KMS-11 (cell line): ENCODE data around the gene POLR1C.

Experiments used
- H2AFZ ChIP-seq: fragments of 200-600 bp; sonication (generic); 2 replicates; pipeline ENCODE4 v1.6.1; 2016; ENCODE audit warnings: antibody characterized with exemption, mixed run types, low read depth
- H3K27ac ChIP-seq: fragments of 200-600 bp; sonication (generic); 2 replicates; pipeline ENCODE4 v1.6.1; 2016; ENCODE audit warnings: mild to moderate bottlenecking, mixed run types
- H3K27me3 ChIP-seq: fragments of 200-600 bp; sonication (generic); 2 replicates; pipeline ENCODE4 v1.6.1; 2017; ENCODE audit warnings: mild to moderate bottlenecking, low read depth, mixed run types, moderate library complexity; ENCODE audit not compliant: insufficient read depth
- H3K36me3 ChIP-seq: fragments of 200-600 bp; sonication (generic); 2 replicates; pipeline ENCODE4 v1.6.1; 2017; ENCODE audit warnings: mild to moderate bottlenecking, mixed run types; ENCODE audit not compliant: insufficient read depth
- H3K4me1 ChIP-seq: fragments of 200-600 bp; sonication (generic); 2 replicates; pipeline ENCODE4 v1.6.1; 2016; ENCODE audit warnings: mild to moderate bottlenecking, low read depth, mixed run types; ENCODE audit not compliant: poor library complexity, severe bottlenecking
- H3K4me2 ChIP-seq: fragments of 200-600 bp; sonication (generic); 2 replicates; pipeline ENCODE4 v1.7.0; 2016; ENCODE audit warnings: mild to moderate bottlenecking, mixed run types
- H3K4me3 ChIP-seq: fragments of 200-600 bp; sonication (generic); IDR thresholded peaks from 2 replicates; pipeline ENCODE4 v1.6.1; 2017; ENCODE audit warnings: low read depth, low read length, mixed read lengths; ENCODE audit not compliant: insufficient read depth
- H3K79me2 ChIP-seq: fragments of 200-600 bp; sonication (generic); 2 replicates; pipeline ENCODE4 v1.6.1; 2016; ENCODE audit warnings: low read depth, mixed run types; ENCODE audit not compliant: insufficient read depth
- H3K9ac ChIP-seq: fragments of 200-600 bp; sonication (generic); 2 replicates; pipeline ENCODE4 v1.6.1; 2016; ENCODE audit warnings: mild to moderate bottlenecking, mixed run types
- H4K20me1 ChIP-seq: fragments of 200-600 bp; sonication (generic); 2 replicates; pipeline ENCODE4 v1.6.1; 2016; ENCODE audit warnings: mild to moderate bottlenecking, mixed run types; ENCODE audit not compliant: insufficient read depth
- CTCF ChIP-seq: fragments of 200-600 bp; sonication (generic); conservative IDR thresholded peaks from 2 replicates; pipeline ENCODE4 v1.6.1; 2017; ENCODE audit warnings: low read depth, mild to moderate bottlenecking, antibody characterized with exemption, low read length, moderate library complexity, mixed read lengths

The POLR1C gene

GRCh38 chr6:43481075-43481474 lies 35.8 kb upstream of the POLR1C start:
- H3K27ac ChIP-seq: no peak overlapping the region

GRCh38 chr6:43481591-43482236 lies 35.2 kb upstream of the POLR1C start:
- Histone ChIP-seq H3K4me2 (no peak overlapping the region), H3K4me1 (peaks cover 25% of the 10 kb centered on the region)

More at GRCh38 chr6:43481075-43481474, 35.8 kb upstream of the POLR1C start:
- peaks cover 11% of the 10 kb centered on the region for H3K79me2 ChIP-seq
- H3K4me2 ChIP-seq: no peak overlapping the region
- TF ChIP-seq CTCF: no peak
- no peaks in the 10 kb centered on the region for H4K20me1 ChIP-seq
- H3K36me3 ChIP-seq: no peaks in the 10 kb centered on the region
- H2AFZ ChIP-seq: no peak overlapping the region
- H3K4me3 ChIP-seq: no peak overlapping the region
- H3K27me3 ChIP-seq: no peaks in the 10 kb centered on the region
- H3K4me1 ChIP-seq: peaks cover 26% of the 10 kb centered on the region
- H3K9ac ChIP-seq: no peak overlapping the region

GRCh38 chr6:43488667-43489276 lies 28.1 kb upstream of the POLR1C start:
- Histone ChIP-seq H3K9ac (no peak overlapping the region), H3K4me1 (no peaks in the 10 kb centered on the region), H3K4me2 (no peak overlapping the region), H3K36me3 (no peaks in the 10 kb centered on the region), H2AFZ (no peak overlapping the region), H3K79me2 (no peaks in the 10 kb centered on the region; the same call in 1 of the 2 replicates), H3K4me3 (no peak overlapping the region), H3K27me3 (no peaks in the 10 kb centered on the region), H4K20me1 (no peaks in the 10 kb centered on the region), H3K27ac (no peak overlapping the region)
- no peak for TF ChIP-seq CTCF

More at GRCh38 chr6:43481591-43482236, 35.2 kb upstream of the POLR1C start:
- H3K9ac ChIP-seq: no peak overlapping the region
- H3K27ac ChIP-seq: no peak overlapping the region
- peaks cover 11% of the 10 kb centered on the region for H3K79me2 ChIP-seq
- H3K36me3 ChIP-seq: no peaks in the 10 kb centered on the region
- H3K4me3 ChIP-seq: no peak overlapping the region
- no peak for TF ChIP-seq CTCF
- H4K20me1 ChIP-seq: no peaks in the 10 kb centered on the region
- H2AFZ ChIP-seq: no peak overlapping the region
- no peaks in the 10 kb centered on the region for H3K27me3 ChIP-seq

- Histone ChIP-seq H3K27ac (no peak overlapping the region), H3K4me1 (no peaks in the 10 kb centered on the region), H3K4me2 (no peak overlapping the region), H4K20me1 (no peaks in the 10 kb centered on the region), H3K9ac (no peak overlapping the region), H3K27me3 (no peaks in the 10 kb centered on the region), H2AFZ (no peak overlapping the region), H3K79me2 (no peaks in the 10 kb centered on the region; the same call in 1 of the 2 replicates), H3K36me3 (no peaks in the 10 kb centered on the region), H3K4me3 (no peak overlapping the region)
- TF ChIP-seq CTCF: no peak
Measured at GRCh38 chr6:43489277-43490072, 27.4 kb upstream of the POLR1C start.
